ENCODE data around the gene E2F2.
"Not testable (repeated sequence)": the region's sequence is repeated elsewhere in the genome, so short reads cannot be mapped to it uniquely, and the experiment has no call there.

DNA sequence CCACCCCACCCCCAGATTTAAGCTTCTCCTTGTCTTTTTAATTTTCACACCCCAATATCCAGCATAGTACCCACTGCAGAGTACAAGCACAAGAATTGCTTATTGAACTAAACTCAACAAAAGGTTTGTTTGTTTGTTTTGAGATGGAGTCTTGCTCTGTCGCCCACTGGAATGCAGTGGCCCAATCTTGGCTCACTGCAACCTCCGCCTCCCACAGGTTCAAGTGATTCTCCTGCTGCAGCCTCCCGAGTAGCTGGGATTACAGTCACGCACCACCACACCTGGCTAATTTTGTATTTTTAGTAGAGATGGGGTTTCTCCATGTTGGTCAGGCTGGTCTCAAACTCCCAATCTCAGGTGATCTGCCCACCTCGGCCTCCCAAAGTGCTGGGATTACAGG lies 11.9 kb upstream of the E2F2 start:
- TF ChIP-seq, protein P1, sequence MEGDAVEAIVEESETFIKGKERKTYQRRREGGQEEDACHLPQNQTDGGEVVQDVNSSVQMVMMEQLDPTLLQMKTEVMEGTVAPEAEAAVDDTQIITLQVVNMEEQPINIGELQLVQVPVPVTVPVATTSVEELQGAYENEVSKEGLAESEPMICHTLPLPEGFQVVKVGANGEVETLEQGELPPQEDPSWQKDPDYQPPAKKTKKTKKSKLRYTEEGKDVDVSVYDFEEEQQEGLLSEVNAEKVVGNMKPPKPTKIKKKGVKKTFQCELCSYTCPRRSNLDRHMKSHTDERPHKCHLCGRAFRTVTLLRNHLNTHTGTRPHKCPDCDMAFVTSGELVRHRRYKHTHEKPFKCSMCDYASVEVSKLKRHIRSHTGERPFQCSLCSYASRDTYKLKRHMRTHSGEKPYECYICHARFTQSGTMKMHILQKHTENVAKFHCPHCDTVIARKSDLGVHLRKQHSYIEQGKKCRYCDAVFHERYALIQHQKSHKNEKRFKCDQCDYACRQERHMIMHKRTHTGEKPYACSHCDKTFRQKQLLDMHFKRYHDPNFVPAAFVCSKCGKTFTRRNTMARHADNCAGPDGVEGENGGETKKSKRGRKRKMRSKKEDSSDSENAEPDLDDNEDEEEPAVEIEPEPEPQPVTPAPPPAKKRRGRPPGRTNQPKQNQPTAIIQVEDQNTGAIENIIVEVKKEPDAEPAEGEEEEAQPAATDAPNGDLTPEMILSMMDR (optimal IDR thresholded peaks at IDR 0.05 in 1 of 3, IDR thresholded peaks at IDR 0.05 in 1 of 3, conservative IDR thresholded peaks at IDR 0.05 in 1 of 3; ENCODE audit: extremely low read depth in 1 of 3, insufficient read depth in 2 of 3, low read length in 3 of 3), result not testable (repeated sequence)
- TF ChIP-seq EZH2 (IDR thresholded peaks at IDR 0.05; ENCODE audit: low read length), result not testable (repeated sequence)

Measured in keratinocyte (primary cell).